HepG2 (cell line): ENCODE data around the gene CERS1. TPM values are rescaled to one million over a fixed set of nuclear protein-coding genes. Genes with fewer than 3 reads are reported as not detected.

Experiments used
- DPF2 ChIP-seq: sonication (generic); formaldehyde crosslinking; IDR thresholded peaks from 2 replicates; pipeline ENCODE4 v1.4.0; 2020; ENCODE audit warnings: mild to moderate bottlenecking, low read depth, missing genetic modification reagents, borderline replicate concordance
- ELK4 ChIP-seq: sonication (generic); formaldehyde crosslinking; IDR thresholded peaks from 2 replicates; pipeline ENCODE4 v1.9.0; 2021; ENCODE audit warnings: missing genetic modification reagents, borderline replicate concordance
- FIP1L1 ChIP-seq: fragments of 200-400 bp; formaldehyde crosslinking; IDR thresholded peaks from 2 replicates; pipeline ENCODE4 v1.6.1; 2018; ENCODE audit warnings: low read depth, mild to moderate bottlenecking, low read length, moderate library complexity, borderline replicate concordance; ENCODE audit not compliant: insufficient read depth
- FOXA3 ChIP-seq: IDR thresholded peaks from 2 replicates; pipeline ENCODE4 v1.6.1; 2016; ENCODE audit warnings: missing genetic modification reagents, missing compliant biosample characterization
- MBNL3 ChIP-seq: fragments of 250-450 bp; sonication (Bioruptor Pico); conservative IDR thresholded peaks from 2 replicates; pipeline ENCODE4 v1.8.0; 2022; ENCODE audit warnings: mild to moderate bottlenecking, inconsistent platforms
- PHF20 ChIP-seq: sonication (generic); formaldehyde crosslinking; IDR thresholded peaks from 2 replicates; pipeline ENCODE4 v1.5.0; 2020; ENCODE audit warnings: mild to moderate bottlenecking, missing genetic modification reagents
- SP1 ChIP-seq, 2 experiments: fragments of 450-650 bp in 1 of 2; sonication (generic) in 1 of 2; formaldehyde crosslinking in 1 of 2; IDR thresholded peaks; 2 replicates each; pipeline versions ENCODE4 v1.4.0 to v1.6.1; 2016 to 2020; ENCODE audit warnings: missing genetic modification reagents in 1 of 2
- SRSF1 ChIP-seq: fragments of 200-400 bp; formaldehyde crosslinking; optimal IDR thresholded peaks from 2 replicates; pipeline ENCODE3; 2017; ENCODE audit warnings: mild to moderate bottlenecking, low read depth, low read length, moderate library complexity
- TRAFD1 ChIP-seq: sonication (generic); formaldehyde crosslinking; IDR thresholded peaks from 2 replicates; pipeline ENCODE4 v1.5.1; 2020; ENCODE audit warnings: missing genetic modification reagents, mild to moderate bottlenecking, borderline replicate concordance
- ZNF263 ChIP-seq: sonication (generic); formaldehyde crosslinking; IDR thresholded peaks from 2 replicates; pipeline ENCODE4 v1.4.0; 2020; ENCODE audit warnings: missing genetic modification reagents
- ZNF275 ChIP-seq: sonication (generic); formaldehyde crosslinking; IDR thresholded peaks from 2 replicates; pipeline ENCODE4 v1.8.0; 2022; ENCODE audit warnings: missing genetic modification reagents, mild to moderate bottlenecking, inconsistent platforms, borderline replicate concordance
- ZNF317 ChIP-seq: sonication (generic); formaldehyde crosslinking; IDR thresholded peaks from 2 replicates; pipeline ENCODE4 v1.5.0; 2020; ENCODE audit warnings: mild to moderate bottlenecking, missing genetic modification reagents
- ZNF326 ChIP-seq: sonication (generic); formaldehyde crosslinking; IDR thresholded peaks from 2 replicates; pipeline ENCODE4 v1.4.0; 2020; ENCODE audit warnings: missing genetic modification reagents, borderline replicate concordance
- polyA plus RNA-seq, 8 experiments: library from polyadenylated mRNA; depleted of rRNA in 3 of 8; stranded (reverse) in 7 of 8; unstranded in 1 of 8; fragments of >200 nt; fragmentation: Illumina TruSeq in 4 of 8; extraction: Trizol in 4 of 8; gene quantifications; 2 replicates each; pipeline versions ENCODE4 v1.2.1 to v1.2.3, GENCODE V29; 2011 to 2016; ENCODE audit warnings: low read depth in 4 of 8, missing spikeins in 1 of 8, mixed read lengths in 1 of 8; ENCODE audit not compliant: insufficient read depth in 1 of 8
- total RNA-seq, 5 experiments: library from RNA; depleted of rRNA; stranded (reverse); fragments of >200 nt; fragmentation: Illumina TruSeq; extraction: Trizol; gene quantifications; 2 replicates each; pipeline ENCODE4 v1.2.3, GENCODE V29; 2016; ENCODE audit warnings: low read depth in 1 of 5
- TF ChIP-seq, protein P1 (sequence below), 2 experiments: IDR thresholded peaks; 2 replicates each; pipeline ENCODE4 v1.6.1; 2011 to 2012; ENCODE audit warnings: low read length in 2 of 2, borderline replicate concordance in 1 of 2, low read depth in 1 of 2, mild to moderate bottlenecking in 1 of 2, moderate library complexity in 1 of 2
- TF ChIP-seq, protein P2 (sequence below): sonication (generic); formaldehyde crosslinking; IDR thresholded peaks from 2 replicates; pipeline ENCODE4; 2020; ENCODE audit warnings: missing genetic modification reagents, mild to moderate bottlenecking, borderline replicate concordance
- TF ChIP-seq, protein P3 (sequence below): sonication (generic); formaldehyde crosslinking; IDR thresholded peaks from 2 replicates; pipeline ENCODE4 v1.4.0; 2020; ENCODE audit warnings: mild to moderate bottlenecking, missing genetic modification reagents

The CERS1 gene
- total and polyA plus RNA-seq, 2 of the 13 experiments (the other 11 are each of a cell fraction or from before 2014, with no cell fraction given), result 4.6 to 9.8 TPM

DNA sequence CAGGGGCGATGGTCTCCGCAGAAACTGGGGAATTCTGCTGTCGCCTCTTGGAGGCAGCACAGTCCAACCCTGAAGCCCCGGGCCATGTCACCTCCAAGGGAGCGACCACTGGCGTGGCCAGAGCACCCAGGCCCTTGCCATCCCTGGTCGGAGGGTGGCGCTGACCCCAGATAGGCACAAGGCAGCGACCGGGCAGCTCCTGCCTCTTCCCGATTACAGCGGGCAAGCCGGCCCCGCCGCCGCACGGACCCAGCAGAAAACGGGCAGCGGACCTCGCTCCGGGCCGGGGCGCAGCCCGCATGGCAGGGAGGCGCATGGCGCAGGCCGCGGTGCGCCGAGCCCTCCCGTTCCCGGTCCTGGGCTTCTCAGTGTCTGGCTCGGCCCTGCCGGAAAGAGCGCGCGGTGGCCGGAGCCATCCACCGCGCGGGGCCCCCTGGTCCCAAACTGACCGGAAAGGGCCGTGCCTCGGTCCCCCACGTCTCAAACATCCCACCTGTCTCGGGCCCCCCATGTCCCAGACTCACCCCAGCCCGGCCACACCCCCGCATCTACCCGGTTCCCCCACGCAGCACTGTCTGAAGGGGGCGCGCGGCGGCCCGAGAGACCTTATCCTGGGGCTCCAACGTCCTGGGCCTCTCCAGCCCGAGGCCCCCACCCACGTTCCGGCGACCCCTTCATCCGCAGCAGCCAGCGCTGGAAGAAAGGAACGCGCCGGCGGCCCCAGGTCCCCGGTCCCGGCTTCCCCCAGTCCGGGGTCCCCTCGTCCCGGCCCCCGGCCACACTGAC lies 727 bp downstream of the CERS1 start (continued):
- TF ChIP-seq, protein P1, sequence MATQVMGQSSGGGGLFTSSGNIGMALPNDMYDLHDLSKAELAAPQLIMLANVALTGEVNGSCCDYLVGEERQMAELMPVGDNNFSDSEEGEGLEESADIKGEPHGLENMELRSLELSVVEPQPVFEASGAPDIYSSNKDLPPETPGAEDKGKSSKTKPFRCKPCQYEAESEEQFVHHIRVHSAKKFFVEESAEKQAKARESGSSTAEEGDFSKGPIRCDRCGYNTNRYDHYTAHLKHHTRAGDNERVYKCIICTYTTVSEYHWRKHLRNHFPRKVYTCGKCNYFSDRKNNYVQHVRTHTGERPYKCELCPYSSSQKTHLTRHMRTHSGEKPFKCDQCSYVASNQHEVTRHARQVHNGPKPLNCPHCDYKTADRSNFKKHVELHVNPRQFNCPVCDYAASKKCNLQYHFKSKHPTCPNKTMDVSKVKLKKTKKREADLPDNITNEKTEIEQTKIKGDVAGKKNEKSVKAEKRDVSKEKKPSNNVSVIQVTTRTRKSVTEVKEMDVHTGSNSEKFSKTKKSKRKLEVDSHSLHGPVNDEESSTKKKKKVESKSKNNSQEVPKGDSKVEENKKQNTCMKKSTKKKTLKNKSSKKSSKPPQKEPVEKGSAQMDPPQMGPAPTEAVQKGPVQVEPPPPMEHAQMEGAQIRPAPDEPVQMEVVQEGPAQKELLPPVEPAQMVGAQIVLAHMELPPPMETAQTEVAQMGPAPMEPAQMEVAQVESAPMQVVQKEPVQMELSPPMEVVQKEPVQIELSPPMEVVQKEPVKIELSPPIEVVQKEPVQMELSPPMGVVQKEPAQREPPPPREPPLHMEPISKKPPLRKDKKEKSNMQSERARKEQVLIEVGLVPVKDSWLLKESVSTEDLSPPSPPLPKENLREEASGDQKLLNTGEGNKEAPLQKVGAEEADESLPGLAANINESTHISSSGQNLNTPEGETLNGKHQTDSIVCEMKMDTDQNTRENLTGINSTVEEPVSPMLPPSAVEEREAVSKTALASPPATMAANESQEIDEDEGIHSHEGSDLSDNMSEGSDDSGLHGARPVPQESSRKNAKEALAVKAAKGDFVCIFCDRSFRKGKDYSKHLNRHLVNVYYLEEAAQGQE (IDR thresholded peaks at IDR 0.05; ENCODE audit: borderline replicate concordance in 1 of 2, low read depth in 1 of 2, low read length in 2 of 2), result no peak
- TF ChIP-seq ZNF263 (CRISPR knock-in tag) (peak; percentile 67; the same call in 1 of the 2 replicates), FIP1L1 (no peak), ZNF275 (CRISPR knock-in tag) (no peak), MBNL3 (CRISPR knock-in tag) (no peak), PHF20 (CRISPR knock-in tag) (no peak), ELK4 (CRISPR knock-in tag) (no peak), ZNF317 (CRISPR knock-in tag) (no peak), TRAFD1 (CRISPR knock-in tag) (no peak), SRSF1 (peak; percentile 21), DPF2 (CRISPR knock-in tag) (no peak; the same call in 1 of the 2 replicates), ZNF326 (CRISPR knock-in tag) (no peak), SP1 (IDR thresholded peaks at IDR 0.05) (no peak), SP1 (CRISPR knock-in tag; IDR thresholded peaks at IDR 0.05) (no peak), FOXA3 (CRISPR knock-in tag) (no peak; the same call in 1 of the 2 replicates)
- TF ChIP-seq, protein P2, sequence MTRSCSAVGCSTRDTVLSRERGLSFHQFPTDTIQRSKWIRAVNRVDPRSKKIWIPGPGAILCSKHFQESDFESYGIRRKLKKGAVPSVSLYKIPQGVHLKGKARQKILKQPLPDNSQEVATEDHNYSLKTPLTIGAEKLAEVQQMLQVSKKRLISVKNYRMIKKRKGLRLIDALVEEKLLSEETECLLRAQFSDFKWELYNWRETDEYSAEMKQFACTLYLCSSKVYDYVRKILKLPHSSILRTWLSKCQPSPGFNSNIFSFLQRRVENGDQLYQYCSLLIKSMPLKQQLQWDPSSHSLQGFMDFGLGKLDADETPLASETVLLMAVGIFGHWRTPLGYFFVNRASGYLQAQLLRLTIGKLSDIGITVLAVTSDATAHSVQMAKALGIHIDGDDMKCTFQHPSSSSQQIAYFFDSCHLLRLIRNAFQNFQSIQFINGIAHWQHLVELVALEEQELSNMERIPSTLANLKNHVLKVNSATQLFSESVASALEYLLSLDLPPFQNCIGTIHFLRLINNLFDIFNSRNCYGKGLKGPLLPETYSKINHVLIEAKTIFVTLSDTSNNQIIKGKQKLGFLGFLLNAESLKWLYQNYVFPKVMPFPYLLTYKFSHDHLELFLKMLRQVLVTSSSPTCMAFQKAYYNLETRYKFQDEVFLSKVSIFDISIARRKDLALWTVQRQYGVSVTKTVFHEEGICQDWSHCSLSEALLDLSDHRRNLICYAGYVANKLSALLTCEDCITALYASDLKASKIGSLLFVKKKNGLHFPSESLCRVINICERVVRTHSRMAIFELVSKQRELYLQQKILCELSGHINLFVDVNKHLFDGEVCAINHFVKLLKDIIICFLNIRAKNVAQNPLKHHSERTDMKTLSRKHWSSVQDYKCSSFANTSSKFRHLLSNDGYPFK (CRISPR knock-in tag), result peak; percentile 94
- TF ChIP-seq, protein P3, sequence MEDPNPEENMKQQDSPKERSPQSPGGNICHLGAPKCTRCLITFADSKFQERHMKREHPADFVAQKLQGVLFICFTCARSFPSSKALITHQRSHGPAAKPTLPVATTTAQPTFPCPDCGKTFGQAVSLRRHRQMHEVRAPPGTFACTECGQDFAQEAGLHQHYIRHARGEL (CRISPR knock-in tag), result no peak
